Endodermal cell (in vitro differentiated cells): ENCODE measurements around the gene CAPN9. TPM values are rescaled to one million over a fixed set of nuclear protein-coding genes. Genes with fewer than 3 reads are reported as not detected.

Experiments
- DNase-seq: peaks from one replicate; pipeline ENCODE4 v3.0.0-alpha.2; 2017
- H3K27ac ChIP-seq: 2 replicates; pipeline ENCODE4 v1.5.1; 2013; ENCODE audit warnings: mild to moderate bottlenecking, low read depth, low read length, moderate library complexity
- H3K27me3 ChIP-seq: 2 replicates; pipeline ENCODE4 v1.6.1; 2013; ENCODE audit warnings: mild to moderate bottlenecking, low read length, moderate library complexity; ENCODE audit not compliant: insufficient read depth, control insufficient read depth, poor library complexity, severe bottlenecking
- H3K36me3 ChIP-seq: 2 replicates; pipeline ENCODE4 v1.7.0; 2013; ENCODE audit warnings: mild to moderate bottlenecking, low read length, moderate library complexity; ENCODE audit not compliant: control insufficient read depth, insufficient read depth
- H3K4me1 ChIP-seq: one replicate; pipeline ENCODE4 v1.7.0; 2013; ENCODE audit warnings: low read length; ENCODE audit not compliant: control insufficient read depth, insufficient read depth
- H3K4me3 ChIP-seq: 2 replicates; pipeline ENCODE4 v1.5.1; 2013; ENCODE audit warnings: mild to moderate bottlenecking, low read length, moderate library complexity
- H3K9ac ChIP-seq: 2 replicates; pipeline ENCODE4 v1.6.1; 2013; ENCODE audit warnings: mild to moderate bottlenecking, low read length, moderate library complexity; ENCODE audit not compliant: poor library complexity, severe bottlenecking; ENCODE audit errors: extremely low read depth
- H3K9me3 ChIP-seq: 2 replicates; pipeline ENCODE4 v1.6.1; 2013; ENCODE audit warnings: mild to moderate bottlenecking, low read length, moderate library complexity; ENCODE audit not compliant: control insufficient read depth
- H3K27ac Mint-ChIP-seq: 2 replicates; pipeline ENCODE4 v1.8.0; 2020; ENCODE audit warnings: mixed read lengths
- H3K27me3 Mint-ChIP-seq: 2 replicates; pipeline ENCODE4 v1.8.0; 2021; ENCODE audit warnings: mild to moderate bottlenecking, mixed read lengths; ENCODE audit not compliant: insufficient read depth
- H3K36me3 Mint-ChIP-seq: 2 replicates; pipeline ENCODE4 v1.8.0; 2020; ENCODE audit warnings: low read depth, mixed read lengths
- H3K4me1 Mint-ChIP-seq: 2 replicates; pipeline ENCODE4 v1.8.0; 2020; ENCODE audit warnings: mixed read lengths
- H3K4me3 Mint-ChIP-seq: 2 replicates; pipeline ENCODE4 v1.8.0; 2020; ENCODE audit warnings: mild to moderate bottlenecking, moderate library complexity, mixed read lengths
- H3K9me3 Mint-ChIP-seq: 2 replicates; pipeline ENCODE4 v1.8.0; 2020; ENCODE audit warnings: mild to moderate bottlenecking, mixed read lengths
- WGBS, 2 experiments: methylation state at CpG; one replicate each; pipeline versions ENCODE4 v1.1.5 to v1.1.7; 2013; ENCODE audit warnings: missing lambda C conversion rate in 2 of 2, mixed read lengths in 1 of 2; ENCODE audit not compliant: insufficient coverage in 1 of 2, insufficient read length in 1 of 2; 5-methylcytosine and 5-hydroxymethylcytosine counted together
- total RNA-seq, 2 donors: library from RNA; stranded (reverse); fragmentation: NEBNext Ultra II Directional in 1 of 2; extraction: Animal tissue kit (Norgen Biotek cat#: 25700) in 1 of 2; gene quantifications; 2 replicates in 1 of 2; 3 replicates in 1 of 2; pipeline ENCODE4 v1.2.1, GENCODE V29; 2021
- TF ChIP-seq, protein P1 (sequence below): fragments of 200-600 bp; sonication (generic); conservative IDR thresholded peaks from 2 replicates; pipeline ENCODE4 v1.5.0; 2021; ENCODE audit warnings: antibody characterized with exemption, mild to moderate bottlenecking

The CAPN9 gene
- total RNA-seq, 2 donors from 2014 or later = 1.1 TPM

DNA sequence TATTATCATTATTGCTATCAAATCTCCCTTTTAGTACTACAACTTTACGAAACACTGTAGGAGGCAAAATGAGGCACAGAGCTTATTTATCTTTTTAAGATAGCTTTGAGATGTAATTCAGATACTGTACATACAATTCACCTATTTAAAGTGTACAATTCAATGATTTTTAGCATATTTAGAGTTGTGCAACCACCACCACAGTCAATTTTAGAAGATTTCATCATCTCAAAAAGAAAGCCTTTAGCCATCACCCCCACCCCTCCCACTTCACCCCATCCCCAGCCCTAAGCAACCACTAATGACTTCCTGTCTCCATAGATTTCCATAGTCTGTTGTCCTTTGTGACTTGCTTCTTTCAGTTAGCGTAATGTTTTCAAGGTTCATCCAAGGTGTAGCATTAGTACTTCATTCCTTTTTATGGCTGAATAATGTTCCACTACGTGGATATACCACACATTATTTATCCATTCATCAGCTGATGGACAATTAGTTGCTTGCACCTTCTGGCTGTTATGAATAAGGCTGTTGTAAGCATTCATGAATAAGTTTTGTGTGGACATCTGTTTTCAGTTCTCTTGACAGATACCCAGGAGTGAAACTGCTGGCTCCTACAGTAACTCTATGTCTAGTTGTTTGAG, 9.4 kb upstream of the CAPN9 start:
- H3K27me3 Mint-ChIP-seq = peaks cover 7% of the 10 kb centered on the region
- H3K36me3 Mint-ChIP-seq = no peaks in the 10 kb centered on the region
- H3K27ac ChIP-seq = no peak overlapping the region
- no peak overlapping the region for H3K4me3 ChIP-seq
- 83 to 87% methylated on average over 1 to 2 of the region's 3 CpGs for WGBS, 2 experiments
- H3K9me3 ChIP-seq = peaks cover 10% of the 10 kb centered on the region
- H3K4me1 ChIP-seq = no peaks in the 10 kb centered on the region
- TF ChIP-seq, protein P1, sequence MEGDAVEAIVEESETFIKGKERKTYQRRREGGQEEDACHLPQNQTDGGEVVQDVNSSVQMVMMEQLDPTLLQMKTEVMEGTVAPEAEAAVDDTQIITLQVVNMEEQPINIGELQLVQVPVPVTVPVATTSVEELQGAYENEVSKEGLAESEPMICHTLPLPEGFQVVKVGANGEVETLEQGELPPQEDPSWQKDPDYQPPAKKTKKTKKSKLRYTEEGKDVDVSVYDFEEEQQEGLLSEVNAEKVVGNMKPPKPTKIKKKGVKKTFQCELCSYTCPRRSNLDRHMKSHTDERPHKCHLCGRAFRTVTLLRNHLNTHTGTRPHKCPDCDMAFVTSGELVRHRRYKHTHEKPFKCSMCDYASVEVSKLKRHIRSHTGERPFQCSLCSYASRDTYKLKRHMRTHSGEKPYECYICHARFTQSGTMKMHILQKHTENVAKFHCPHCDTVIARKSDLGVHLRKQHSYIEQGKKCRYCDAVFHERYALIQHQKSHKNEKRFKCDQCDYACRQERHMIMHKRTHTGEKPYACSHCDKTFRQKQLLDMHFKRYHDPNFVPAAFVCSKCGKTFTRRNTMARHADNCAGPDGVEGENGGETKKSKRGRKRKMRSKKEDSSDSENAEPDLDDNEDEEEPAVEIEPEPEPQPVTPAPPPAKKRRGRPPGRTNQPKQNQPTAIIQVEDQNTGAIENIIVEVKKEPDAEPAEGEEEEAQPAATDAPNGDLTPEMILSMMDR = no peak
- no peaks in the 10 kb centered on the region for H3K36me3 ChIP-seq
- no peak overlapping the region for H3K9ac ChIP-seq
- H3K27ac Mint-ChIP-seq = no peak overlapping the region
- H3K9me3 Mint-ChIP-seq = peaks cover 5% of the 10 kb centered on the region
- no peak for DNase-seq
- no peaks in the 10 kb centered on the region for H3K4me1 Mint-ChIP-seq
- no peak overlapping the region for H3K4me3 Mint-ChIP-seq
- no peaks in the 10 kb centered on the region for H3K27me3 ChIP-seq

DNA sequence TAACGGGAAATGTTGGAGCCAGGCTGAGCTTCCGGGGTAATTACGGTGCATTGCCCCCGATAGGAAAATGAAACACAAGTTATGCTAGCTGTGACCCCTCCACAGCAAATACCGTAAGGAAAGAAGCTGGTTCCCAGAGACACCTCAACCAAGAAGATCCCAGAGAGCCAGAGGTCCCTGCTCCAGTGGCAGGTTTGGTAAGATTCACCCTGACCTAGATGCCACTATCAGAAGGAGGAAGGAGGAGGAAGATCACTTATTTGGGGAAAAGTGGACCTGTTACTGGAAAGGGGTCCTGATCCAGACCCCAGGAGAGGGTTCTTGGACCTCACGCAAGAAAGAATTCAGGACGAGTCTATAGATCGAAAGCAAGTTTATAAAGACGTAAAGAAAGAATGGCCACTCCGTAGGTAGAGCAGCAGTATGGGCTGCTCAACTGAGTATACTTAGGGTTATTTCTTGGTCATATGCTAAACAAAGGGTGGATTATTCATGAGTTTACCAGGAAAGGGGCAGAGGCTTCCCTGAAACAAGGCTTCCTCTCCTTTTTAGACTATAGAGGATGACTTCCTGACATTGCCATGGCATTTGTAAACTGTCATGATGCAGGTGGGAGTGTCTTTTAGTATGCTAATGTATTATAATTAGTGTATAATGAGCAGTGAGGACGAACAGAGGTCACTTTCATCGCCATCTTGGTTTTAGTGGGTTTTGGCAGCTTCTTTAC, 7.5 kb upstream of the CAPN9 start:
- H3K27me3 ChIP-seq = no peaks in the 10 kb centered on the region
- H3K27ac ChIP-seq = no peak overlapping the region
- Mint-ChIP-seq H3K9me3 (peaks cover 5% of the 10 kb centered on the region), H3K4me3 (no peak overlapping the region), H3K4me1 (peaks cover 8% of the 10 kb centered on the region), H3K36me3 (no peaks in the 10 kb centered on the region), H3K27ac (no peak overlapping the region), H3K27me3 (peaks cover 7% of the 10 kb centered on the region)
- 94 to 97% methylated on average over 10 to 12 of the region's 12 CpGs for WGBS, 2 experiments
- peaks cover 10% of the 10 kb centered on the region for H3K9me3 ChIP-seq
- no peaks in the 10 kb centered on the region for H3K36me3 ChIP-seq
- no peak for DNase-seq
- no peaks in the 10 kb centered on the region for H3K4me1 ChIP-seq
- TF ChIP-seq, protein P1 = no peak
- no peak overlapping the region for H3K9ac ChIP-seq
- no peak overlapping the region for H3K4me3 ChIP-seq

DNA sequence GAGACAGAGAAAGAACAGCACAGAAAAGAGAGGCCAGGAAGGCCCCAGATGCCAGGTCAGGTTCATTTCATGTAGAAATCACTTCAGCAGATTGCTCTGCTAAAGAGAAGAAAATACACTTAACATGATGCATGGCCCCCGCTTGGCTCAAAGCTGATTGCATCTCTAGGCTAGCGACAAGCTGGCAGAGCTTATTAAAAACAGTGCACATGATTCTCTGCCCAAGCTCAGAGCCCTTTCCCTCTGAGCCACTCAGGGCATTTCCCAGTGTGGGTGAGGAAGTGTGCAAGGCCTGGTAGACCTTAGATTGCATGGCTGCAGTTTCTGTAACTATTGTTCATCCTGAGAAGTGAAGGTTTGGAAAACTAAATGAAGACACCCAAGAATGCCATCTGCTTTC, 3.3 kb upstream of the CAPN9 start:
- Histone ChIP-seq H3K9me3 (no peaks in the 10 kb centered on the region), H3K4me1 (peaks cover 3% of the 10 kb centered on the region), H3K27ac (no peak overlapping the region), H3K36me3 (no peaks in the 10 kb centered on the region), H3K9ac (no peak overlapping the region), H3K27me3 (no peaks in the 10 kb centered on the region), H3K4me3 (no peak overlapping the region)
- H3K27me3 Mint-ChIP-seq = peaks cover 4% of the 10 kb centered on the region
- no peaks in the 10 kb centered on the region for H3K9me3 Mint-ChIP-seq
- 100% methylated on average over 1 to 2 of the region's 2 CpGs for WGBS, 2 experiments
- no peaks in the 10 kb centered on the region for H3K36me3 Mint-ChIP-seq
- H3K4me1 Mint-ChIP-seq = peaks cover 17% of the 10 kb centered on the region
- H3K27ac Mint-ChIP-seq = no peak overlapping the region
- DNase-seq = no peak
- H3K4me3 Mint-ChIP-seq = no peak overlapping the region
- TF ChIP-seq, protein P1 = no peak
